Peyer's patch (tissue), 4 donors: Measurements from ENCODE around the gene LMTK3. TPM values are rescaled to one million over a fixed set of nuclear protein-coding genes. Genes with fewer than 3 reads are reported as not detected.
"Not testable (repeated sequence)": the region's sequence is repeated elsewhere in the genome, so short reads cannot be mapped to it uniquely, and the experiment has no call there.

ENCODE experiments used
- DNase-seq, 3 donors: peaks; one replicate each; pipeline ENCODE4 v3.0.0-alpha.2; 2017 to 2019
- H3K27ac ChIP-seq, 4 donors: fragments of 200-600 bp; sonication (generic); one replicate each; pipeline ENCODE4 v1.5.1; 2016 to 2019
- H3K27me3 ChIP-seq, 2 donors: fragments of 200-600 bp; sonication (generic); one replicate each; pipeline ENCODE4 v1.5.1; 2019
- H3K36me3 ChIP-seq, 3 donors: fragments of 200-600 bp; sonication (generic); one replicate each; pipeline ENCODE4 v1.5.1; 2016 to 2019
- H3K4me1 ChIP-seq, 4 donors: fragments of 200-600 bp; sonication (generic); one replicate each; pipeline ENCODE4 v1.5.1; 2016 to 2019
- H3K4me3 ChIP-seq, 4 donors: fragments of 200-600 bp; sonication (generic); 1 replicate in 3 of 4; 2 replicates in 1 of 4; pipeline ENCODE4 v1.5.1; 2016 to 2019; ENCODE audit warnings: mild to moderate bottlenecking in 1 of 4
- H3K9me3 ChIP-seq, 4 donors: fragments of 200-600 bp; sonication (generic); one replicate each; pipeline ENCODE4 v1.5.1; 2016 to 2019; ENCODE audit warnings: mild to moderate bottlenecking in 1 of 4
- POLR2A ChIP-seq, 2 donors: fragments of 450-650 bp; IDR thresholded peaks; one replicate each; pipeline ENCODE4 v1.5.1; 2017; ENCODE audit warnings: antibody characterized with exemption in 2 of 2, mild to moderate bottlenecking in 2 of 2, moderate library complexity in 2 of 2
- total RNA-seq, 4 donors: library from RNA; depleted of rRNA; stranded (reverse); fragments of >200 nt; gene quantifications; one replicate each; pipeline ENCODE4 v1.1.0, GENCODE V29; 2016
- TF ChIP-seq, protein P1 (sequence below), 6 experiments: fragments of 450-650 bp in 4 of 6; fragments of 200-600 bp in 2 of 6; sonication (generic) in 1 of 6; IDR thresholded peaks; one replicate each; pipeline ENCODE4 v1.5.1; 2017 to 2019; ENCODE audit warnings: antibody characterized with exemption in 6 of 6, mild to moderate bottlenecking in 3 of 6, moderate library complexity in 1 of 6

Gene LMTK3
- total RNA-seq, 4 donors from 2014 or later, result 8.2 to 17.6 (median 12.8) TPM

- Histone ChIP-seq H3K27ac (peak overlapping the region in 2 of 4 donors; percentile 68 to 79), H3K36me3 (no peaks in the 10 kb centered on the region), H3K4me1 (peaks cover 5 to 41% (median 10%) of the 10 kb centered on the region in 4 donors), H3K4me3 (no peak overlapping the region), H3K27me3 (no peaks in the 10 kb centered on the region), H3K9me3 (peaks cover 0 to 2% (median 0%) of the 10 kb centered on the region in 4 donors)
- DNase-seq, result peak in 2 of 3 donors; percentile 85 to 91
- TF ChIP-seq, protein P1, sequence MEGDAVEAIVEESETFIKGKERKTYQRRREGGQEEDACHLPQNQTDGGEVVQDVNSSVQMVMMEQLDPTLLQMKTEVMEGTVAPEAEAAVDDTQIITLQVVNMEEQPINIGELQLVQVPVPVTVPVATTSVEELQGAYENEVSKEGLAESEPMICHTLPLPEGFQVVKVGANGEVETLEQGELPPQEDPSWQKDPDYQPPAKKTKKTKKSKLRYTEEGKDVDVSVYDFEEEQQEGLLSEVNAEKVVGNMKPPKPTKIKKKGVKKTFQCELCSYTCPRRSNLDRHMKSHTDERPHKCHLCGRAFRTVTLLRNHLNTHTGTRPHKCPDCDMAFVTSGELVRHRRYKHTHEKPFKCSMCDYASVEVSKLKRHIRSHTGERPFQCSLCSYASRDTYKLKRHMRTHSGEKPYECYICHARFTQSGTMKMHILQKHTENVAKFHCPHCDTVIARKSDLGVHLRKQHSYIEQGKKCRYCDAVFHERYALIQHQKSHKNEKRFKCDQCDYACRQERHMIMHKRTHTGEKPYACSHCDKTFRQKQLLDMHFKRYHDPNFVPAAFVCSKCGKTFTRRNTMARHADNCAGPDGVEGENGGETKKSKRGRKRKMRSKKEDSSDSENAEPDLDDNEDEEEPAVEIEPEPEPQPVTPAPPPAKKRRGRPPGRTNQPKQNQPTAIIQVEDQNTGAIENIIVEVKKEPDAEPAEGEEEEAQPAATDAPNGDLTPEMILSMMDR (IDR thresholded peaks at IDR 0.05), result no peak
- no peak for TF ChIP-seq POLR2A (IDR thresholded peaks at IDR 0.05)
These were observed 23.7 kb downstream of the LMTK3 start for GRCh38 chr19:48487948-48488347.

DNA sequence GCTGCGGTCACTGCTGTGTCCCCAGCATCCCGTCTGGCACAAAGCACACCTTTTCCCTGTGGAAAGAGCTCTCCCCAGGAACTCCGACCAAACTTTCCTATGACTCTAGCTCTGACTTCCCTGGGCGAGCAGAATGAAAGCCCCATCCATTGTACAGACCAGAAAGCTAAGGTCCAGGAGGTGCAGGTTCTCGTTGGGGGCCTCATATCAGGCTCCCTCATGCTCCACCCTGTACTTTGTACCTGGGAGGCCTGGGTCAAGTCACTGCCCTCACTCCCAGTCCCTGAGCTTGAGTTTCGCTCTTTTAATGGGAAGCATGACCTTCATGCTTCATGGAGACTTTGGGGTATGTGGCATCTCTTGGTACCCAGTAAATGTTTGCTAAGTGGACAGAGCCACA is 24.1 kb downstream of the LMTK3 start:
- TF ChIP-seq, protein P1 (IDR thresholded peaks at IDR 0.05), result no peak
- no peak for TF ChIP-seq POLR2A (IDR thresholded peaks at IDR 0.05)
- no peak for DNase-seq
- Histone ChIP-seq H3K27ac (peak overlapping the region in 2 of 4 donors; percentile 68 to 79), H3K27me3 (no peaks in the 10 kb centered on the region), H3K36me3 (no peaks in the 10 kb centered on the region), H3K9me3 (no peaks in the 10 kb centered on the region), H3K4me3 (no peak overlapping the region), H3K4me1 (peaks cover 5 to 41% (median 8%) of the 10 kb centered on the region in 4 donors)

GRCh38 chr19:48486706-48487105 is 24.9 kb downstream of the LMTK3 start:
- not testable (repeated sequence) for H3K27me3 ChIP-seq, H3K4me3 ChIP-seq, H3K36me3 ChIP-seq, H3K9me3 ChIP-seq, DNase-seq, H3K27ac ChIP-seq
- H3K4me1 ChIP-seq, result peaks cover 5 to 33% (median 8%) of the 10 kb centered on the region in 4 donors

DNA sequence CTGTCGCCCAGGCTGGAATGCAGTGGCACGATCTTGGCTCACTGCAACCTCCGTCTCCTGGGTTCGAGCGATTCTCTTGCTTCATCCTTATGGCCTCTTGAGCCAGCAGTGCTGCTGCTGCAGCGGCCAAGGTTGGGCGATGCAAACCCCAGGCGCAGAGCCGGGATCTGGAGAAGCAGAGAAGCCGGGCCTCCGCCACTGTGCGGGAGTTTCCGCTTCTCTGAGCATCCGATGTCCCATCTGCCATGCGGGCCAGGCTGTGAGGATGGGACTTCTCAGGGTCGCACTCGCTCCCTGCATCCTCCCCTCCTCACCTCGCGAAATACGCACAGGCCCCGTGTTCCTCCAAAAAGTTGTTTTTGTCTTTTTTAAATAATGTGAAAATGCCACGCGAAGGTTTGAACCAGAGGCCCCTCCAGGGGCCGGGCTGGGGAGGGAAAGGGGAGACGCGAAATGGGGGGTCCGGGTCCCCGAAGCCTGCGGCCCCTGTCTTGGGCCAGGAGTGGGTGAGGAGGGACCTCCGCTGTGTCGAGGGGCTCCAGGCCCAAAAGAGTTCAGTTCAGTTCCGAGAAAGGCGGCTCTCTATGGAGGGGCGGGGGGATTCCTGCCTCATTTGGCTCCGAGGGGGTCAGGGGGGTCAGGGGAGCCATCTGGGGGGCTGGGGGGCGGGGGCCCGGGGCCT is 26.6 kb downstream of the LMTK3 start:
- no peaks in the 10 kb centered on the region for H3K27me3 ChIP-seq
- no peak overlapping the region for H3K27ac ChIP-seq
- H3K36me3 ChIP-seq, result no peaks in the 10 kb centered on the region
- no peaks in the 10 kb centered on the region for H3K9me3 ChIP-seq
- TF ChIP-seq, protein P1 (IDR thresholded peaks at IDR 0.05), result no peak
- no peak for TF ChIP-seq POLR2A (IDR thresholded peaks at IDR 0.05)
- DNase-seq, result no peak
- no peak overlapping the region for H3K4me3 ChIP-seq
- H3K4me1 ChIP-seq, result peaks cover 0 to 29% (median 4%) of the 10 kb centered on the region in 4 donors

DNA sequence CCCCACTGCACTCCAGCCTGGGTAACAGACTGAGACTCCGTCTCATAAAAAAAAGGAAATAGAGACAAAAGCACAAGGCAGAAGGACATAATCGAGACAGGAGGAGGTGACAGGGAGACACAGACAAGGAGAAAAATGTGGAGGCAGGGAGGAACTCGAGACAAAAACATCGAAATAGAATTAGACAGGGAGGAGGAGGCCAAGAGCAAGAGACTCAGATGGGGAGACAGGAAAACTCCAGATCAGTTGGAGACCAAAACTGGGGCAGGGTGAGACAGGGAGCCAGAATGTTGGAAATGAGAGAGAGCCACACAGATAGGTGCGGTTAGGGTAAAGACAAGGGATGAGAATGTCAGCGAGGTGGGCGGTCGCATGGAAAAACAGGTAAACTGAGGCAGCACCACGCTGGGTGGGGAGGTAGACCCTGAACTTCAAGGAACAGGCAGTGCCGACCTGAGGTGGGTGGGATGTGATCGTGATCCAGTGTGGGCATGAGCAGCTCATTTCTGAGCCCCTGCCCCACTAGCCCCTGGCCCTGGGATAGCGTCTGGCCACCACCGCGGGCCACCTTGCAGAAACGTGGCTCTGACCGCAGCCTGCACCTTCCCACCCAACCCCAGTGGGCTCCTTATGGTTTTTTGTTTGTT is 27.3 kb downstream of the LMTK3 start:
- no peak overlapping the region for H3K27ac ChIP-seq
- DNase-seq, result peak in 1 of 3 donors; percentile 29

More for the DNA sequence above, 27.3 kb downstream of the LMTK3 start:
- peaks cover 0 to 3% (median 0%) of the 10 kb centered on the region in 3 donors for H3K36me3 ChIP-seq
- H3K9me3 ChIP-seq, result no peaks in the 10 kb centered on the region
- no peaks in the 10 kb centered on the region for H3K27me3 ChIP-seq
- H3K4me1 ChIP-seq, result peaks cover 0 to 30% (median 3%) of the 10 kb centered on the region in 4 donors
- no peak overlapping the region for H3K4me3 ChIP-seq
- TF ChIP-seq POLR2A (IDR thresholded peaks at IDR 0.05), result no peak
- TF ChIP-seq, protein P1 (IDR thresholded peaks at IDR 0.05), result no peak
